AG09309 (cell line): Measurements from ENCODE around the gene RNF207.

ENCODE experiments used
- DNase-seq: peaks from one replicate; pipeline ENCODE4 v3.0.0-alpha.2; 2010; ENCODE audit warnings: low read depth
- H3K4me3 ChIP-seq: 2 replicates; pipeline ENCODE4 v1.5.1; 2011; ENCODE audit warnings: mild to moderate bottlenecking, low read depth, low read length, moderate library complexity; ENCODE audit not compliant: control insufficient read depth
- TF ChIP-seq, protein P1 (sequence below): IDR thresholded peaks from 2 replicates; pipeline ENCODE4 v1.5.1; 2011; ENCODE audit warnings: mild to moderate bottlenecking, low read depth, low read length, inconsistent platforms; ENCODE audit not compliant: insufficient read depth, control insufficient read depth; ENCODE audit errors: missing control alignments

Gene RNF207

DNA sequence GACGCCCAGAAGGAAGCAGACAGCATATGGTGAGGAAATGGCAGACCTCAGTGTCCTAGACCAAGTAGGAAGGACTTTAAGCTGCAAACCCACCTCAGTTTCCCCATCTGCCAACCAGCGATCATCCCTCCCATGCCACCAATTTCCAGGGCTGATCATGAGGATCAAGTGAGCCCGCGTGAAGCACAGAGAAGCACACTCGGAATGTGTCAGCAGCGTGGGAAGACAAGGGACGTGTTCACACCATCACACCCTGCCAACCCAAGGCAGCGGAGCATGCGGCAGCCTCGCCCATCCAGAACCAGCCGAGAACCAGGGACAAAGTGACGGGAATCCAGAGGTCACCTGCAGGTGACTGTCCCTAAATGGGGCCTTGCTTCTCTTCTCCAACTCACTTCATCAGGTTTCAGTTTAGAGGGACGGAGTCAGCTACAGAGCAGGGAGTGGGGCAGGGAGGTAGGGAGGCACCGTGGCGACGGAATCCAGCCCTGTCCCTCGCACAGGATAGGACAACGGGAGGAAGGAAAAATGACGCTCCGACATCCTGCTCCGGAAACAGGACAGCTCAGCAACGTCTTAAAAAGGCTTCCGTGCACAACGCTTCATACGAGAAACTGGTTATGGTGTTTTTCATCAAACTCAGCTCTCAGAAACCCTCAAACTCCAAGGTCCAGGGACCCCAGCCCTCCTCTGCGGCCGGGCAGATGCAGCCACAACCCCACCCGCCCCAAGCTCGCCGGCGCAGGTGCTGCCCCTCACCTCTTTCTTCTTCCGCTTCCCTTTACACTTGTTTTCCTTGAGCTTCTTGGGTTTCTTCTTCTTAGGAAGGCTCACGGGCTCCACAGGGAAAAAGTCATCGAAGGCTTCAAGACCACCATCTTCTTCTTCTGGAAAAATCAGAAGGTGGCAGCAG, 38.3 kb upstream of the RNF207 start:
- TF ChIP-seq, protein P1, sequence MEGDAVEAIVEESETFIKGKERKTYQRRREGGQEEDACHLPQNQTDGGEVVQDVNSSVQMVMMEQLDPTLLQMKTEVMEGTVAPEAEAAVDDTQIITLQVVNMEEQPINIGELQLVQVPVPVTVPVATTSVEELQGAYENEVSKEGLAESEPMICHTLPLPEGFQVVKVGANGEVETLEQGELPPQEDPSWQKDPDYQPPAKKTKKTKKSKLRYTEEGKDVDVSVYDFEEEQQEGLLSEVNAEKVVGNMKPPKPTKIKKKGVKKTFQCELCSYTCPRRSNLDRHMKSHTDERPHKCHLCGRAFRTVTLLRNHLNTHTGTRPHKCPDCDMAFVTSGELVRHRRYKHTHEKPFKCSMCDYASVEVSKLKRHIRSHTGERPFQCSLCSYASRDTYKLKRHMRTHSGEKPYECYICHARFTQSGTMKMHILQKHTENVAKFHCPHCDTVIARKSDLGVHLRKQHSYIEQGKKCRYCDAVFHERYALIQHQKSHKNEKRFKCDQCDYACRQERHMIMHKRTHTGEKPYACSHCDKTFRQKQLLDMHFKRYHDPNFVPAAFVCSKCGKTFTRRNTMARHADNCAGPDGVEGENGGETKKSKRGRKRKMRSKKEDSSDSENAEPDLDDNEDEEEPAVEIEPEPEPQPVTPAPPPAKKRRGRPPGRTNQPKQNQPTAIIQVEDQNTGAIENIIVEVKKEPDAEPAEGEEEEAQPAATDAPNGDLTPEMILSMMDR: no peak

DNA sequence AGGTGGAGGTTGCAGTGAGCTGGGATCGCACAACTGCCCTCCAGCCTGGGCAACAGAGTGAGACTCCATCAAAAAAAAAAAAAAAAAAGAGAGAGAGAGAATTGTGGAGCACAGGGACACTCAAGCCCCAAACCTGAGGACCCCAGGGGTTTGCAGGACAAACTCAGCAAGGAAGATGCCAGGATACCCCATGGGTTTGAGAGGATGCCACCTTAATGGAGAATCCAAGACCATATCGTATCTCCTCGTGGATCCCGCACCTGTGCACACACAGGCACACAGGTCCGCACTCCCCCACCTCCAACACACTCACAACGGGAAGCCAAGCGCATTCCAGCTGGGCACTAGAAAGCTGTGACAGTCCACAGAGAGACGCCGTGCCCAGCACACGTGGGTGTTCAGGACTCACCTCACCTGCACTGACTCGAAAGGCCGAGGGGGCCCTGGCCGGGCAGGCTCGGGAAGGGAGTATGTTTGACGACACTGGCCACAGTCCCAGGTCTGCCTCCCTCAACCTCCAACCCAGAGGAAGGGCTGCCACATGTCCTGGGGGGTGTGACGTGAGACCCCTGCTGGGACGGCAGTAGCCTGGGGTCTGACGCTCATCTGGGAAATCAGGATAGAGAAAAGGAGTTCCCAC, 36.9 kb upstream of the RNF207 start:
- DNase-seq: no peak
- TF ChIP-seq, protein P1: no peak
- no peak overlapping the region for H3K4me3 ChIP-seq

More for the DNA sequence above, 38.3 kb upstream of the RNF207 start:
- no peak for DNase-seq
- no peak overlapping the region for H3K4me3 ChIP-seq

DNA sequence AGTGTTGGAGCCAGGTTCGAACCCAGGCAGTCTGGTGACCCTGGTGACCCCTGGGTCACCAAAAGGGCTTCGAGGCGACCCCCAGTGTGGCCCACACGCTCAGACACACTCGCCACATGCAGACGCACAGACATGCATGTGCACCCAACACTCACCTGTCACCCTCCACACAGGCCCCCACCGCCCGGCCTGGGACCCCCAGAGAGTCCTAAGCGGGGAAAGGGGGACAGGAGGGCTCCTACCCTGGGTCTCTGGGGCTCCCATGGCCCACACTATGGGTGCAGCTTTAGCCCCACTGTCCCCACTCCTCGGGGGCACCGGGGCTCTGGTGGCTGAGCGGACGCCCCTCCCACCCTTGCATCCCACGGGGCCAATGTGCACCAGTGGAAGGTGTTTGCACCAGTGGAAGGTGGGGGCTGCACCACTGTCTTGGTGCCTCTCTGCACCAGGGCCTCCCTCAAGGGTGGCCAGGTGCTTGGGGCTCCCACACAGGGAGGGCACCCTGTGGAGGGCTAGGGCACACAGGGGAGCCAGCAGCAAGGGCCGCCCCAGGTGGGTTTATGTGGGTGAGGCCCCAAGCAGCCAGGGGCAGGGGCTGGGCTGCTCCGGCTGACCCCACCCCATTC, 35.7 kb upstream of the RNF207 start:
- no peak overlapping the region for H3K4me3 ChIP-seq
- TF ChIP-seq, protein P1: no peak

DNA sequence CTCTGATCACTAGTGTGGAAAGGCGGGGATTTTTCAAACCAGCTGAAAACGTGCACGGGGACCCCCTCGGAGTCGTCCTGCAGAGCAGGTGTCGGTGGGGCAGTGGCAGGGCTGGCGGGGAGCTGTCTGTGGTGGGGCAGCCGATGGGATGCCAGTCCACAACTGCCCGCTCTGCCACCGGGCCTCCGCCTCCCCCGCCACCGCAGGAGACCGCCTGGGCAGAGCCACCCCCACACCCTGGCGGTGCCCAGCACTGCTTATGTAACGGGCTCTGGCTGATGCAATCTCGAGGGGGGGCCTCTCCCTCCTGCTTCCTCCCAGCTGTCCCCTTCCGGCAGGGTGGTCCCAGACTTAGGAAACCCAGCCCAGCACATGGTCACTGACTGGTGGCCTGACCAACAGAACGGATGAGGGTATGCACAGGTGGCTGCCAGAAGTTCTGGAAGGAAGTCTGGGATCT, 35.1 kb upstream of the RNF207 start:
- DNase-seq: no peak
- TF ChIP-seq, protein P1: no peak
- H3K4me3 ChIP-seq: no peak overlapping the region

More for the DNA sequence above, 35.7 kb upstream of the RNF207 start:
- DNase-seq: no peak

DNA sequence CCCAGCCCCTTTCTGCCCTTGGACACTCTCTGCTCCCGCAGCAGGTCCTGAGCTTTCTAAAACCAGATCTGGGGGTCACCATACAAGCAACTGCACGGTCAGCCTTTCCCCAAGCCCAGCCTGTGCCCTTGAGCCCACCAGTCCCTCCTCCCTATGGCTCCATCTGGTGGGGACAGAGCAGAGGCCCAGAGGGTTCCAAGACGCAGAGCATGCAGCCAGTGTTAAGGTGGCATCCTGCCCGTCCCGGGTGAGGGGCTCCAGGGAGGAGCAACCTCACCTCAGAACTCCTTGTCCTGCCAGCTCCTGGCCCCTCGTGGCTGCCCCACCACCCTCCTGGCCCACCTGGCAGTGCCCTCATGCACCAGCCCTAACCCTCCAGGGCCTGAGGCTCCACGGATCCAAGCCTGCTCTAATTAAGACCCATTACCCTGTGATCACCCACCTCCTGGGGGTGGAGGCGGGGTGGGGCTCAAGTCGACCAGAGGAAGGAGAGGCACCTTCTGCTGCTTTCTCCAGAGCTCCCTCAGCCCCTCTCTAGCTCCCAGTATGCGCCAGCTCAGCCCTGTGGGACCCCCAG, 34.3 kb upstream of the RNF207 start:
- TF ChIP-seq, protein P1: peak; percentile 63
- no peak for DNase-seq
- no peak overlapping the region for H3K4me3 ChIP-seq

DNA sequence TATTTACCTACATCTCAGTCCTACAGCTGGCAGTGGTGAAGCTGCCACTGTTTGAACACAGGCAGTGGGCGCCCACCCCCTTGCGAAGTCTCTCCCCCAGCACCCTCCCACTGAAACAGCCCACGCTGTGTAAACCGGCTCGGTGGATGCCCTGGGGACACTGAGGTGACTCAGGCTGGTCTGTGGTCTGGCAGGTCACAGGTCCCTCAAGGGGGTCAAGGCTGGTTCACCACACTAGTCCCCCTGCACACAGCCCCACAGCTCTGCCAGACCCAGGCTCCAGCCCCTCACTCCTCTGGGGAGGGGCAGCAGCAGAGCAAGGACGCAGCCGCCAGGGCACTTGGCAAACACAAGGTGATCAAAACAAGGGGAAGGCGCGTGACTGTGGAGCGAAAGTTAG, 33.4 kb upstream of the RNF207 start:
- TF ChIP-seq, protein P1: no peak
- H3K4me3 ChIP-seq: no peak overlapping the region
- DNase-seq: no peak
